IPS DF 6.9 (cell line): Measurements from ENCODE around the gene SMAD3.

Experiments used
- DNase-seq: peaks from one replicate; pipeline ENCODE4 v3.0.0-alpha.2; 2013; ENCODE audit warnings: low read depth, low spot score
- H3K27ac ChIP-seq: one replicate; pipeline ENCODE4 v1.5.1; 2013; ENCODE audit warnings: low read length, control low read depth
- H3K27me3 ChIP-seq: 2 replicates; pipeline ENCODE4 v1.6.1; 2013; ENCODE audit warnings: mild to moderate bottlenecking, low read length; ENCODE audit not compliant: control insufficient read depth, insufficient read depth
- H3K36me3 ChIP-seq: 2 replicates; pipeline ENCODE4 v1.6.1; 2013; ENCODE audit warnings: low read length; ENCODE audit not compliant: control insufficient read depth, insufficient read depth
- H3K4me1 ChIP-seq: 2 replicates; pipeline ENCODE4 v1.6.1; 2013; ENCODE audit warnings: low read length; ENCODE audit not compliant: control insufficient read depth, insufficient read depth
- H3K4me3 ChIP-seq: 2 replicates; pipeline ENCODE4 v1.5.1; 2013; ENCODE audit warnings: mild to moderate bottlenecking, low read length
- H3K9me3 ChIP-seq: 2 replicates; pipeline ENCODE4 v1.6.1; 2013; ENCODE audit warnings: low read length, inconsistent platforms; ENCODE audit not compliant: control insufficient read depth, insufficient read depth
- WGBS: extraction: QIAGEN DNeasy Blood & Tissue Kit; methylation state at CpG from one replicate; pipeline ENCODE4 v1.1.7; 2013; ENCODE audit warnings: mixed read lengths, missing lambda C conversion rate; ENCODE audit not compliant: insufficient read length, insufficient coverage; 5-methylcytosine and 5-hydroxymethylcytosine counted together

SMAD3 gene

DNA sequence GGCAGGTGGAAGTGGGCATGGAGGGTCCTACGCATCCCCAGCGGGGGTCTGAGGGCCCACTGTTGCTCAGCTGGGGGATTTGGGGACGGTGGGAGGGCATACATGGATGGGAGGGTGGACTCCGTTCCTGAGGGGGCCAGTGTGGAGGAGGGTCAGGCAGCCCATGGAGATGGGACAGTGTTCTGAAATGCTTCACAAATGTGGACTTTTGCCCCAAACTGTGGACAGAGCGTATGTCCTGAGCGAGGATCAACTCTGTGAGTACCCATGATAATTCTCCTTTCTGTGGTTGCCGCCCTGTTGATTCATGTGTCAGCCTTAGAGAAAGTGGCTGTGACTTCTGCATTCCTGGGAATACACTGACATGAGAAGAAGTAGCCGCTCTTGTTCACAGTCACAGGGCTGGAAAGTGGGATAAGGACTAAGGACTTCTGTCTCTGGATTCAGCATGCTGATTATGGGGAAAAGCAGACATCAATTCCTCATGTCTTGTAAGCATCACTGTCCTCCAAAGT lies 33.4 kb downstream of the SMAD3 start:
- Histone ChIP-seq H3K36me3 (no peaks in the 10 kb centered on the region), H3K27ac (no peak overlapping the region), H3K9me3 (no peaks in the 10 kb centered on the region), H3K4me1 (no peaks in the 10 kb centered on the region), H3K4me3 (no peak overlapping the region), H3K27me3 (no peaks in the 10 kb centered on the region)
- no CpG with 5 or more reads among the region's 8 CpGs for WGBS
- no peak for DNase-seq

DNA sequence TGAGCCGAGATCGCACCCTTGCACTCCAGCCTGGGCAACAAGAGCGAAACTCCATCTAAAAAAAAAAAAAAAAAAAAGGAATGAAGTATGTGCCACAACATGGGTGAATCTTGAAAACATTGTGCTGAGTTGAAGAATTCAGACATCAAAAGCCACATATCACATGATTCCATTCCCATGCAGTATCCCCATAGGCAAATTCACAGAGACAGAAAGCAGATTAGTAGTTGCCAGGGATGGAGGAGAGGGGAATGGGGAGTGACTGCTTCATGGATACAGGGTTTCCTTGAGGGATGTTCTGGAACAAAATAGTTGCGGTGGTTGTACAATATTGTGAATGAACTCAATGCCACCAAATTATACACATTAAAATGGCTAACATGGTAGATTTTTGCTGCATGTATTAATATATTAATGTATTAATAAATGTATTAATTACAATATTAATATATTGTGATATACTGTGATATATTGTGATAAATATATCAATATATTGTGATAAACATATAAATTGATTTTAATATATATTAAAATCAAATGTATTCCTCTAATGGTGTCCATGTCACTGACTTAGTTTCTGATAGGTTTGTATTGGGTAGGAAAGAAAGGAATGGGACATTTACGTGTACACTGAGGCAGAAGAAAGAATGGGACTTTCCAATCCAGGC lies 34.9 kb downstream of the SMAD3 start:
- no CpG with 5 or more reads among the region's 5 CpGs for WGBS
- DNase-seq: no peak
- no peaks in the 10 kb centered on the region for H3K9me3 ChIP-seq
- no peaks in the 10 kb centered on the region for H3K36me3 ChIP-seq
- no peak overlapping the region for H3K27ac ChIP-seq
- H3K27me3 ChIP-seq: no peaks in the 10 kb centered on the region
- H3K4me1 ChIP-seq: no peaks in the 10 kb centered on the region
- H3K4me3 ChIP-seq: no peak overlapping the region

DNA sequence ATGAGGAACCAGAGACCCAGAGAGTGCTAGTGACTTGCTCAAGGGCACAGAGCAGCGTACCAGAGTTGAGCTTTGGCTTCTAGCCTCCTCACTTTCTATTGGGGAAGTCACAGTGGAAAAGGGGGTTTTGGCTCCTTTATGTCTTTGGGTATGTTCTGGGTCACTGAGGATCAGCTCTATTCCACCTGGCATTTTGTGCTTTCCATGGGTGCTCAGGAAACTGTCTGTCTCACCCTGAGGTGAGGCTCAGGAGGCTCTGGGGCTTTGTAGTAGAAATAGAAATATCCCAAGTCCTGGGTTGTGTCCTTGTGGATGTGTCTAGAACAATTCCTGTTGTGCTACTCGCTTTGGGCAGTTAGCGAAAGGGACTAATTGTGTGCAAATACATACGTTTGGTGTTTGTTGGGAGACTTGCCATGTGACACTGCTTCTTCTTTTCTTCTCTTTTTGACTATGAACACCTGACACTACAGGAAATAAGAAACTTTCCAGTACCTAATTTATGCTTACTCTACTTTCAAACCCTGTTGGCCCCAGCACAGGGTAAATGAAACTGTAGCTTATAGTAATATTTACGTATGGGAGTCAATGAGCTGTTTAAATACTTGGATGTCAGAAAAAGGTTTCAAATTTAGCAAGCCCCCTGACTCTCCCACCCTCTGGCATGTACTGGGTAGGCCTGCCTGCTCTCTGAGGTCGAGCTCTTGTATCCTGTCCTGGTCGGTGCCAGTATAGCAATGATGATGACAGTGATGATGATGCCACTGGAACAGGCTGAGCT lies 35.6 kb downstream of the SMAD3 start:
- no peaks in the 10 kb centered on the region for H3K27me3 ChIP-seq
- H3K4me3 ChIP-seq: no peak overlapping the region
- no peak for DNase-seq
- WGBS: no CpG with 5 or more reads among the region's 7 CpGs
- H3K4me1 ChIP-seq: 0 out of 2 replicates have a peak, but pooled peaks cover 1% of the 10 kb centered on the region
- H3K9me3 ChIP-seq: no peaks in the 10 kb centered on the region
- no peaks in the 10 kb centered on the region for H3K36me3 ChIP-seq
- no peak overlapping the region for H3K27ac ChIP-seq

DNA sequence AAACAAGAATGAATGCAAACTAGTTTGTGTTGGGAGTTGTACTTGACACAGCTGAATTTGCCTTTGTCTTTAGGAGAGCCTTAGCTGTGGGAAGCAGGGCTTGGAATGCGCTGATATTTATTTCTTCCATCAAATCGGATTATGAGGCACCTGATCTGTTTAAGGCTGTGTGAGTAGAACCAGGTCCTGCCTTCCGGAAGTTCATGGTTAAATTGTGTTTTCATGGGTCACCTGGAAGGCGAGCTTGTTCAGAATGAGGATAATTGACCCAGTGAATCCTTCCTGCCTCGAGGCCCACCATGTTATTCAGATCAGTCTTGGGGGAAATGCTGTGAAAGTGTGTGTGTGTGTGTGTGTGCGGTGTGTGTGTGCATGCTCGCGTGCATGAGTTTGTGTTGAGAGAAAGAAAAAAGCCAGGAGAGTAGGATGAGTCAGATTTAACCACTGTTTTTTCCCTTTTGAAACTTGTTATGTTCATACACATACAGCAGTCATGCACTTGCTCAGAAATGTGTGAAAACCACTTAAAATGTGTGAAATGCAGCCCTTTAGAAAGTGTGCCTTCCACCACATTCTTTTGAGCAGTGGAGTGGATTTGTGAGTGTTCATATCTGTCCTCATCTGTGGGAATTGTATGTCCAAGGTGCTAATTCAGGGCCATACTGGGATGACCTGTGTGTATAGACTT lies 36.7 kb downstream of the SMAD3 start:
- Histone ChIP-seq H3K4me3 (no peak overlapping the region), H3K4me1 (0 out of 2 replicates have a peak, but pooled peaks cover 1% of the 10 kb centered on the region), H3K27me3 (no peaks in the 10 kb centered on the region), H3K36me3 (no peaks in the 10 kb centered on the region), H3K27ac (no peak overlapping the region), H3K9me3 (no peaks in the 10 kb centered on the region)
- DNase-seq: no peak
- no CpG with 5 or more reads among the region's 8 CpGs for WGBS

GRCh38 chr15:67102599-67102929 lies 37.2 kb downstream of the SMAD3 start:
- WGBS: no CpG with 5 or more reads among the region's 4 CpGs
- Histone ChIP-seq H3K36me3 (no peaks in the 10 kb centered on the region), H3K9me3 (no peaks in the 10 kb centered on the region), H3K27ac (no peak overlapping the region), H3K27me3 (no peaks in the 10 kb centered on the region), H3K4me1 (0 out of 2 replicates have a peak, but pooled peaks cover 1% of the 10 kb centered on the region), H3K4me3 (no peak overlapping the region)
- DNase-seq: no peak

GRCh38 chr15:67103021-67103420 lies 37.6 kb downstream of the SMAD3 start:
- 0 out of 2 replicates have a peak, but pooled peaks cover 1% of the 10 kb centered on the region for H3K4me1 ChIP-seq
- H3K36me3 ChIP-seq: no peaks in the 10 kb centered on the region
- DNase-seq: no peak
- H3K27me3 ChIP-seq: no peaks in the 10 kb centered on the region
- no CpG with 5 or more reads among the region's 4 CpGs for WGBS
- H3K9me3 ChIP-seq: no peaks in the 10 kb centered on the region
- no peak overlapping the region for H3K4me3 ChIP-seq
- H3K27ac ChIP-seq: no peak overlapping the region

DNA sequence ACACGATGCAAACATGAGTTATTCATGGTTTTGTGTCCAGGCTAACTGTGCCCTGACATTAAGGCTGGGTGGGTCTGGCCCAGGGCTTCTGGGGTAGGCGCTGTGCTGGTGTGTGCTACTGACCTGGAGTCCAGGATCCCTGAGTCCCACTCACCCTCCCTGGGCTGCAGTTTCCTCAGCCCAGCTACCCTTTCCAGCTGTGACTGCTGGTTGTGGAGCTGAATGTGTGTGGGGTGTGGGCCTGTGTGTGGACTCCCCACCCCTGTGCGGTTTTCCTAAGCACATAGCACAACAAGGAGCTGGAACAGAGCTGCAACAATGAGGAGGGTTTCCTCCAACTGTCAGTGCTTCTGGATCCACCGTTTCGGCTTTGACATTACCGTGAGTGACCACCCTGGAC lies 38.0 kb downstream of the SMAD3 start:
- no peaks in the 10 kb centered on the region for H3K36me3 ChIP-seq
- H3K27me3 ChIP-seq: no peaks in the 10 kb centered on the region
- no peaks in the 10 kb centered on the region for H3K9me3 ChIP-seq
- no peak overlapping the region for H3K27ac ChIP-seq
- no CpG with 5 or more reads among the region's 6 CpGs for WGBS
- H3K4me3 ChIP-seq: no peak overlapping the region
- DNase-seq: no peak
- 0 out of 2 replicates have a peak, but pooled peaks cover 1% of the 10 kb centered on the region for H3K4me1 ChIP-seq

GRCh38 chr15:67103869-67104268 lies 38.5 kb downstream of the SMAD3 start:
- no CpG with 5 or more reads among the region's 11 CpGs for WGBS
- H3K27me3 ChIP-seq: no peaks in the 10 kb centered on the region
- H3K36me3 ChIP-seq: no peaks in the 10 kb centered on the region
- no peak for DNase-seq
- no peak overlapping the region for H3K4me3 ChIP-seq
- H3K4me1 ChIP-seq: 0 out of 2 replicates have a peak, but pooled peaks cover 1% of the 10 kb centered on the region
- H3K9me3 ChIP-seq: no peaks in the 10 kb centered on the region
- no peak overlapping the region for H3K27ac ChIP-seq

GRCh38 chr15:67104510-67104909 lies 39.1 kb downstream of the SMAD3 start:
- Histone ChIP-seq H3K4me3 (no peak overlapping the region), H3K9me3 (no peaks in the 10 kb centered on the region), H3K4me1 (0 out of 2 replicates have a peak, but pooled peaks cover 1% of the 10 kb centered on the region), H3K27ac (no peak overlapping the region), H3K27me3 (no peaks in the 10 kb centered on the region), H3K36me3 (no peaks in the 10 kb centered on the region)
- no peak for DNase-seq
- WGBS: no CpG with 5 or more reads among the region's 8 CpGs
